Measurements from ENCODE around the gene GPN3. TPM values are rescaled to one million over a fixed set of nuclear protein-coding genes. Genes with fewer than 3 reads are reported as not detected.
"Not testable (repeated sequence)": the region's sequence is repeated elsewhere in the genome, so short reads cannot be mapped to it uniquely, and the experiment has no call there.

Gene GPN3
- total and polyA plus RNA-seq, 4 experiments from 2014 or later, result 12.5 to 43.4 (median 22.8) TPM

- H3K36me3 ChIP-seq (ENCODE audit: insufficient read depth, low read length), result no peaks in the 10 kb centered on the region
- ChIA-PET POLR2A (ENCODE audit: partially characterized antibody) (interaction anchor here (0.9 to 6.2 kb wide), 9 partner anchors 13 to 169 kb away, joined by 3 to 143 read pairs (median 8); partner anchors contain the start of genes ANAPC7, FAM216A, GPN3 and RAD9B), CTCF (ENCODE audit: partially characterized antibody) (interaction anchor here (1.0 to 8.9 kb wide), 9 partner anchors 16 to 436 kb away, joined by 3 to 140 read pairs (median 11); partner anchors contain the start of genes ANAPC7, FAM216A, GPN3 and TCTN1)
- H3K4me3 ChIP-seq (ENCODE audit: low read length in 2 of 2), result no peak overlapping the region
- Mint-ChIP-seq H3K27me3 (no peaks in the 10 kb centered on the region), H3K4me3 (peak overlapping the region in 4 of 8 donors; percentile 59 to 100 (median 78)), H3K9me3 (peaks cover 0 to 6% (median 0%) of the 10 kb centered on the region in 8 donors), H3K36me3 (peaks cover 17 to 40% of the 10 kb centered on the region in 2 donors), H3K4me1 (peaks cover 13 to 41% (median 32%) of the 10 kb centered on the region in 4 donors), H3K27ac (peak overlapping the region; percentile 61 to 99 (median 92))
- no peaks in the 10 kb centered on the region for H3K27me3 ChIP-seq (ENCODE audit: insufficient read depth, low read length)
- H3K4me1 ChIP-seq (ENCODE audit: insufficient read depth, low read length), result peaks cover 27% of the 10 kb centered on the region
- H3K27ac ChIP-seq (ENCODE audit: low read depth, low read length), result no peak overlapping the region
- intact Hi-C loops (cut with micrococcal nuclease), result loop anchor here (2.0 to 5.0 kb wide), 2 partner anchors 102 to 169 kb away; partner anchors contain the start of gene ATP2A2
- no peaks in the 10 kb centered on the region for H3K9me3 ChIP-seq (ENCODE audit: control insufficient read depth in 1 of 2, low read length in 2 of 2)
- no peak for DNase-seq
Measured at GRCh38 chr12:110451263-110451662, 16.8 kb downstream of the GPN3 start.

- Histone ChIP-seq H3K4me1 (ENCODE audit: insufficient read depth, low read length) (peaks cover 34% of the 10 kb centered on the region), H3K27ac (ENCODE audit: low read depth, low read length) (peak within 1 kb of the TSS; percentile 97), H3K27me3 (ENCODE audit: insufficient read depth, low read length) (no peaks in the 10 kb centered on the region), H3K4me3 (ENCODE audit: low read length in 2 of 2) (peak within 1 kb of the TSS; percentile 76 to 90), H3K9me3 (ENCODE audit: control insufficient read depth in 1 of 2, low read length in 2 of 2) (no peaks in the 10 kb centered on the region), H3K36me3 (ENCODE audit: insufficient read depth, low read length) (peaks cover 6% of the 10 kb centered on the region)
- peak within 1 kb of the TSS; percentile 99 to 100 (median 100) for H3K4me3 Mint-ChIP-seq
- H3K4me1 Mint-ChIP-seq, result peaks cover 17 to 47% (median 38%) of the 10 kb centered on the region in 4 donors
- peak within 1 kb of the TSS; percentile 99 to 100 (median 99) for H3K27ac Mint-ChIP-seq
- peaks cover 18 to 40% of the 10 kb centered on the region in 2 donors for H3K36me3 Mint-ChIP-seq
- peaks cover 0 to 6% (median 0%) of the 10 kb centered on the region in 8 donors for H3K9me3 Mint-ChIP-seq
- no peaks in the 10 kb centered on the region for H3K27me3 Mint-ChIP-seq
- POLR2A ChIA-PET (ENCODE audit: partially characterized antibody), result interaction anchor here (0.6 to 6.2 kb wide), 42 partner anchors 8 to 1352 kb away, joined by 3 to 143 read pairs (median 4); partner anchors contain the start of genes ANAPC7, ANKRD13A, FAM216A and GPN3
- intact Hi-C loops (cut with micrococcal nuclease), result loop anchor here (1.0 to 5.0 kb wide), 9 partner anchors 18 to 438 kb away; partner anchors contain the start of genes ATP2A2, FAM216A, GPN3 and RAD9B
- DNase-seq, result peak; percentile 94 to 96 (median 94)
- CTCF ChIA-PET (ENCODE audit: partially characterized antibody), result interaction anchor here (0.6 to 8.9 kb wide), 38 partner anchors 9 to 440 kb away, joined by 3 to 140 read pairs (median 4); partner anchors contain the start of genes ANAPC7, FAM216A, GPN3 and RAD9B
Measured at GRCh38 chr12:110449799-110450497, 18.1 kb downstream of the GPN3 start, which contains the start of gene ARPC3. TSS of gene ARPC3 (minus strand) at chr12:110450337. CDS start at chr12:110450260, 77 bp downstream.

- H3K27me3 Mint-ChIP-seq, result no peaks in the 10 kb centered on the region
Measured at GRCh38 chr12:110444455-110444854, 23.6 kb downstream of the GPN3 start.

GRCh38 chr12:110436231-110436630 is 31.8 kb downstream of the GPN3 start:
- H3K27me3 Mint-ChIP-seq, result no peaks in the 10 kb centered on the region
- Histone ChIP-seq H3K4me1 (ENCODE audit: insufficient read depth, low read length) (peaks cover 1% of the 10 kb centered on the region), H3K9me3 (ENCODE audit: control insufficient read depth in 1 of 2, low read length in 2 of 2) (no peaks in the 10 kb centered on the region), H3K4me3 (ENCODE audit: low read length in 2 of 2) (no peak overlapping the region), H3K36me3 (ENCODE audit: insufficient read depth, low read length) (peaks cover 26% of the 10 kb centered on the region), H3K27me3 (ENCODE audit: insufficient read depth, low read length) (no peaks in the 10 kb centered on the region), H3K27ac (ENCODE audit: low read depth, low read length) (no peak overlapping the region)
- H3K36me3 Mint-ChIP-seq, result peaks cover 16 to 45% of the 10 kb centered on the region in 2 donors
- no peak for DNase-seq
- H3K4me3 Mint-ChIP-seq, result no peak overlapping the region
- POLR2A ChIA-PET (ENCODE audit: partially characterized antibody), result interaction anchor here (1.0 kb wide), 1 partner anchor 12 kb away, joined by 3 read pairs; no protein-coding TSS in a partner anchor
- H3K9me3 Mint-ChIP-seq, result no peaks in the 10 kb centered on the region
- H3K4me1 Mint-ChIP-seq, result peaks cover 0 to 5% (median 1%) of the 10 kb centered on the region in 4 donors
- CTCF ChIA-PET (ENCODE audit: partially characterized antibody), result no interaction called here
- intact Hi-C loops (cut with micrococcal nuclease), result no loop called here
- peak overlapping the region in 1 of 7 donors; percentile 10 for H3K27ac Mint-ChIP-seq

More at GRCh38 chr12:110444455-110444854, 23.6 kb downstream of the GPN3 start:
- Mint-ChIP-seq H3K9me3 (no peaks in the 10 kb centered on the region), H3K4me3 (peak overlapping the region in 1 of 8 donors; percentile 3), H3K36me3 (peaks cover 21 to 41% of the 10 kb centered on the region in 2 donors), H3K4me1 (peaks cover 19 to 40% (median 27%) of the 10 kb centered on the region in 4 donors), H3K27ac (peak overlapping the region in 2 of 7 donors; percentile 3 to 75)
- DNase-seq, result no peak
- Histone ChIP-seq H3K27ac (ENCODE audit: low read depth, low read length) (no peak overlapping the region), H3K36me3 (ENCODE audit: insufficient read depth, low read length) (peaks cover 30% of the 10 kb centered on the region), H3K9me3 (ENCODE audit: control insufficient read depth in 1 of 2, low read length in 2 of 2) (no peaks in the 10 kb centered on the region), H3K27me3 (ENCODE audit: insufficient read depth, low read length) (no peaks in the 10 kb centered on the region), H3K4me1 (ENCODE audit: insufficient read depth, low read length) (peaks cover 34% of the 10 kb centered on the region), H3K4me3 (ENCODE audit: low read length in 2 of 2) (no peak overlapping the region)
- ChIA-PET CTCF (ENCODE audit: partially characterized antibody) (interaction anchor here (2.4 to 2.9 kb wide), 2 partner anchors 13 to 158 kb away, joined by 7 to 11 read pairs; no protein-coding TSS in a partner anchor), POLR2A (ENCODE audit: partially characterized antibody) (interaction anchor here (0.6 to 1.2 kb wide), 3 partner anchors 11 to 17 kb away, joined by 3 to 4 read pairs (median 3); no protein-coding TSS in a partner anchor)
- intact Hi-C loops (cut with micrococcal nuclease), result no loop called here

GRCh38 chr12:110431957-110432587 is 36.0 kb downstream of the GPN3 start:
- DNase-seq, result no peak
- Mint-ChIP-seq H3K36me3 (peaks cover 14 to 28% of the 10 kb centered on the region in 2 donors), H3K27ac (peak overlapping the region in 4 of 7 donors; percentile 18 to 99 (median 55)), H3K4me1 (peaks cover 2 to 12% (median 3%) of the 10 kb centered on the region in 4 donors), H3K4me3 (no peak overlapping the region), H3K27me3 (no peaks in the 10 kb centered on the region), H3K9me3 (no peaks in the 10 kb centered on the region)
- Histone ChIP-seq H3K27me3 (ENCODE audit: insufficient read depth, low read length) (no peaks in the 10 kb centered on the region), H3K4me1 (ENCODE audit: insufficient read depth, low read length) (peaks cover 4% of the 10 kb centered on the region), H3K4me3 (ENCODE audit: low read length in 2 of 2) (peak overlapping the region in 1 of 2 donors; percentile 43), H3K27ac (ENCODE audit: low read depth, low read length) (no peak overlapping the region), H3K9me3 (ENCODE audit: control insufficient read depth in 1 of 2, low read length in 2 of 2) (no peaks in the 10 kb centered on the region), H3K36me3 (ENCODE audit: insufficient read depth, low read length) (peaks cover 10% of the 10 kb centered on the region)
- intact Hi-C loops (cut with micrococcal nuclease), result loop anchor here (1.0 to 2.0 kb wide), 6 partner anchors 18 to 332 kb away; partner anchors contain the start of genes ANAPC7, ARPC3, ATP2A2 and IFT81
- CTCF ChIA-PET (ENCODE audit: partially characterized antibody), result interaction anchor here (0.6 to 2.7 kb wide), 74 partner anchors 8 to 949 kb away, joined by 3 to 67 read pairs (median 5); partner anchors contain the start of genes ANAPC7, ARPC3, ATP2A2 and FAM216A
- POLR2A ChIA-PET (ENCODE audit: partially characterized antibody), result interaction anchor here (0.7 to 2.2 kb wide), 15 partner anchors 8 to 352 kb away, joined by 3 to 26 read pairs (median 4); partner anchors contain the start of genes ANAPC7, ARPC3, ATP2A2 and FAM216A

- H3K36me3 ChIP-seq (ENCODE audit: insufficient read depth, low read length); POLR2A ChIA-PET (ENCODE audit: partially characterized antibody); H3K27ac ChIP-seq (ENCODE audit: low read depth, low read length); H3K27ac Mint-ChIP-seq; H3K27me3 ChIP-seq (ENCODE audit: insufficient read depth, low read length); H3K27me3 Mint-ChIP-seq; H3K36me3 Mint-ChIP-seq; H3K9me3 Mint-ChIP-seq; H3K4me3 ChIP-seq (ENCODE audit: low read length in 2 of 2); H3K9me3 ChIP-seq (ENCODE audit: control insufficient read depth in 1 of 2, low read length in 2 of 2); DNase-seq; H3K4me3 Mint-ChIP-seq; H3K4me1 ChIP-seq (ENCODE audit: insufficient read depth, low read length): not testable (repeated sequence)
- CTCF ChIA-PET (ENCODE audit: partially characterized antibody), result interaction anchor here (1.9 to 2.7 kb wide), 2 partner anchors 9 to 54 kb away, joined by 6 to 21 read pairs; no protein-coding TSS in a partner anchor
- peaks cover 2 to 12% (median 3%) of the 10 kb centered on the region in 4 donors for H3K4me1 Mint-ChIP-seq
- intact Hi-C loops (cut with micrococcal nuclease), result loop anchor here (2.0 kb wide), 1 partner anchor 75 kb away; no protein-coding TSS in a partner anchor
Measured at GRCh38 chr12:110429676-110430075, 38.4 kb downstream of the GPN3 start.

Data from CD4-positive, alpha-beta memory T cell (primary cell).